Cardiac septum (tissue), 1 donor: ENCODE data around the gene EMC8. TPM values are rescaled to one million over a fixed set of nuclear protein-coding genes. Genes with fewer than 3 reads are reported as not detected.

ENCODE experiments used
- DNase-seq: peaks from one replicate; pipeline ENCODE4 v3.0.0-alpha.2; 2020; ENCODE audit warnings: low spot score
- intact Hi-C: fragments of 100-400 bp; cut with DNase I; formaldehyde crosslinking; loops from one replicate; pipeline ENCODE4 v1.14.0; 2022
- total RNA-seq: library from RNA; stranded (reverse); fragmentation: NEBNext Ultra II Directional; extraction: Animal tissue kit (Norgen Biotek cat#: 25700); gene quantifications from one replicate; pipeline ENCODE4 v1.2.1, GENCODE V29; 2021
- donor health status: DM: no; HTN: no; CAD: no.

Gene EMC8
- total RNA-seq, 1 donor from 2014 or later, result 20.3 TPM

DNA sequence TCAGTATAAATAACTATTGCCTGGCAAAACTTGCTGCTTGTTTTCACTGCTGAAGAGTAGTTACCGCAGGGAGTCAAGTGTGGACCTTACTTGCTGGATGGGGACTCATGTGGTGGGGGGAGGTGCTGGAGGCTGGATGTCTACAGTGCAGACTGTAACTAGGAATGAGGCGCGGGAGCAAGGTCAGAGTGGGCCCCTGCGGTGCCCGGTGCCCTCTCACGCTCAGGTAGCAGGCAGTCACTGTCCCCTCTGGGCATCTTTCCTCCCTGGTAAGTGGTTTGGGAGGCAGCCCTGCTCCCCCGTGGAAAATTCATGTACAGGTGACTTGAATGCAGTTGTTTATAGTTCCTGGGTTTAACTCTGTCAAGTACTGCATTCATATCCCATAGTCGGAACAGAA is 4.6 kb downstream of the EMC8 start:
- DNase-seq, result no peak
- intact Hi-C loops, result no loop called here

DNA sequence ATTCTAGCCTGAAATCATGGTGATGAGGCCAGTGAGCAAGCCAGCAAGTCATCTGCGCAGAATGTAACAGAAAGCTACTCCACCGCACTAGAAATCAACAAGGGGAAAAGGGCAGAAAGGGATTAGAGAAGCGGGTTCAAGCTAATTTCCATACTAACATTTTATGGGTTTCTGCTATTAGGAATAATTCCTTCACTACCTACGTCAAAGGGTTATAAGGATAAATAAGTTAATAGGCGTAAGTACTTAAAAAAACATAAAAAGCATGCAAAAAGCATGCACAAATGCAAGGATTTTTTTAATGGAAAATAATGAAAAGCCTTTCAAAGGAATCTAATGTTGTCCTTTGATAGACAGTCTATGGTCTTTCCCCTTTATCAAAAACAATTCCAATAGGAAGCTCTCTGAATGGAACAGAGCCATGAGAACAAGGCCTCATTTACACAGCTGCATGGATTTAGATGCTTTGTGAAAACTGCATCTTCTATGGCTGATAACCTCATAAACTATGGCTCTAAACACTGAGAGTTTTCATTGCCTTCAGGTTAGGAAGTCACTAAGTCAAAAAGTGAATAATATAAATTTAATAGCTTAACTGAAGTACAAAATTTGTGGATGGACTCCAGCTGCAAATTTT is 5.6 kb downstream of the EMC8 start:
- intact Hi-C loops, result no loop called here
- DNase-seq, result no peak

DNA sequence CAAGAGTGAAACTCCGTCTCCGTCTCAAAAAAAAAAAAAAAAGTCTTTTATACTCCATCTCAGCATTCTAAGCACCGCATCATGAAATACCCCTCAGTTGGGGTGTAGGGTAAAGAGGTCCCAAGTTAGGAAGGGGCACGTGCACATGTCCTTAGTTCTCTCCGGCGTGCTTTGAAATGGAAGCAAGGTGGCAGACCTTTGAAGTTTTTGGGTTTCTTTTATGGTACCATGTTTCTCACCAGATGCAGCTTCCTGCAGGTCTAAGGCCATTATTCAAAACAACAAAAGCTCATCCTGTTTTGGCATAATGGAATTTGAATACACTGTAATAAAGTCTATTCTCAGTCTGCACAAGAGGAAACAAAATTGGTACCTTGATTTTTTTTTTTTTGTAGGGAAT is 9.6 kb downstream of the EMC8 start:
- intact Hi-C loops, result no loop called here
- DNase-seq, result no peak

DNA sequence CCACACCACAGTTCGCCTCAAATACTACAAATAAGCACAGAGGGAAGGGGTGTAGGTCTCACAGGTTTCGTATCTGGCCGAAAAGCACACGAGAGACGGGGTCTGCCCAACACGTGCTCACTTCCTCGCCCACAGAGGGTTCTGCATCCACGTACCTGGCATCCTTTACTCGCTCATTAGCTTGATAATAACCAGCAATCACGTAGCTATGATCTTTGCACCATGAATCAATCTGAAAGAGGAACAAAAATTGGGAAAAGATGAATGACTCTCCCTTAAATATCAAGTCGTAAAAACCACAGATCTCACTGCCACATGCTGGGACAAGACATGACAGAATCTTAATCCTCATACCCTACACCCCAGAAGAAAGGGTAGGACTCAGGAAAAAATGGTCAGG is 10.5 kb downstream of the EMC8 start:
- no peak for DNase-seq
- intact Hi-C loops, result no loop called here

DNA sequence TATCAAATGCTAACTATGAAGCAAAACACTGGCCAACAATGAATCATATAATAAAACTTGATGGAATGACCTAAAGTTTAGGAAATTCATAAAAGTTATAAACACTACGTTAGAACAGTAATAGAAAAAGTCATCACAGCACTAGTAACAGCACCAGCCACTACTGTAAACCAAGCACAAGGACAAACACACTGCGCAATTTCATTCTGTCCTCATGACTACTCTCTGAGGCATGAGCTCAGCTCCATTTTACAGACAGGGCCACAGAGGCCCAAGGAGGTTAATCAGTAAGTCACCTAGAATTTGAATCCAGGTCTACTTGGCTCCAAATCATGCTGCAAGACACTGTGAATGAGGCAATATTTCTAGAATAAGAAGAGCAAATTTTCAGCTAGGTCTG is 13.4 kb downstream of the EMC8 start:
- no peak for DNase-seq
- intact Hi-C loops, result no loop called here

DNA sequence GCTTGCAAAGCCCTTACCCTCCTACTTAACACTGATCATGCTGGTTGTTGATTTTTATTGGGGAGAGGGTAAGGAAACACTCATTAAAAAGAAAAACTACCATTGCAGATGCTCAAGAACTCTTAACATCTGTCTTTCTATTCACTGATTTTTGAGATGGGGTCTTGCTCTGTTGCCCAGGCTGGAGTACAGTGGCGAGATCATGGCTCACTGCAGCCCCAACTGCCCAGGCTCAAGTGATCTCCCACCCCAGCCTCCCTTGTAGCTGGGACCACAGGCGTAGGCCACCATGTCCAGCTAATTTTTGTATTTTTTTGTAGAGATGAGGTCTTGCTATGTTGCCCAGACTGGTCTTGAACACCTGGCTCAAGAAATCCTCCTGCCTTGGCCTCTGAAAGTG is 14.5 kb downstream of the EMC8 start:
- no peak for DNase-seq
- intact Hi-C loops, result no loop called here

DNA sequence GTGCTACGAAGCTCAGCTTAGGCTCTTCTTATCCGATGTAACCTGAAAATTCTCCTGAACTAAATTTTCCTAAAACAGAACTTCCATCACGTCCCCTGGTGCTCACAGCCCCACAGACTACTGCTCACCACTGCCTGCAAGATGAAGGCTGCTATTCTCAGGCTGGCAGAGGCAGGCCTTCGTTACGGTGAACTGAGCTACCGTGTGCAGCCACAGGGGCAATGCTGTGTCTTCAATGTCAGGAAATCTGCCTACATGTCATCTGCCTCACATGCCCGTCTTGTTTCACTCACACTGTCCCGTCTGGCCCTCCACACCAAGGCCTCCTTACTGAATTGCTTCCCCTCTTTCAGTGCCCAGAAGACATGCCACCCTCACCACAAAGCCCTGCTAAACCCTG is 15.9 kb downstream of the EMC8 start:
- intact Hi-C loops, result no loop called here

DNA sequence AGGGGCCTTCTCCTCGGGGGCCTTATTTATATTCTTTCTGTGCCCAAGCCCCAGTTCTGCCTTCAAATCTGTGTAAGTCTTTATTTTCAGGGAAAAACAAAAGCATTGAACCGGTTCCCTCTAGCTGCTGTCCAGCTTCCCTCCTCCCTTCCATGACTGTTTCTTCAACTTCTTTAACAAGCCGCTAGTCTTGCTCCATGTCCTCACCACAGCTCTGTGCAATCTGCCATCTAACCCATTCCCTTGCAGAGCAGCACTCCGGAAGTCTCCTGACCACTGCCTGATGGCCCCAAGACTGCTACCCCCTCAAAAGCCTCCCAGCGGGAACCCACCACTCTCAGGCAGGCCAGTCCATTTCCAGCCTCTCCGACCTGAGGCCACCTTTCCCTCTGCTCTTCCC is 16.9 kb downstream of the EMC8 start:
- intact Hi-C loops, result no loop called here
- no peak for DNase-seq

More for the DNA sequence above, 15.9 kb downstream of the EMC8 start:
- DNase-seq, result no peak

DNA sequence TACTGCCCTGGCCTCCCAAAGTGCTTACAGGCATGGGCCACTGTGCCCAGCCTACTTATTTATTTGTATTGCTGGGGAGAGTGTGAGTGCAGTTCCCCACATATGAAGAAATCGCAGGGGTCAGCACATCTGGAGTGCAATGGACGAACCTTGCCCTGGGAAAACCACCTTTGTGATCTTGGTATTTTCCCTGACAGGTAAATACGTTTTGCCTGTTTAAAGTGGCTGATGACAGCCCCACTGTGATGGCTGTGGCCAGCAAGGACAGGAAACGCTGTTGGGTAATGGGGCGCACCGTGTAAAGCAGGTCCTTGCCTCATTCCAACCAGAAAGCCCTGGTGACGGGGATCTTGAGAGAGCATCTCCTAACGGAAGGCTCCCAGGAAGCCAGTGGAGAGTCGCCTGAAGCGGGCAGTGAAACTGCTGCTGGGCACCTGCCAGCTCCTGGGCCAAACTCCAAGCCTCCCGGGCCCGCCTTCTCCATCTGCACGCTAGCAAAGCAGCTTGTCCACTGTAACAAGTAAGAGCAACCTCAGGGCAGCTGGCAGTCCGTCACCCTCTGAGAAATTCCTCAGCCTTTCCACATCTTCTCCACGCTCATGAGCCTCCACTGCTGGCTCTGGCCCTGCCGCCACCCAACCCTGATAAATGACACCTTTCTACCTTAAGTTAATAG is 17.5 kb downstream of the EMC8 start:
- intact Hi-C loops, result no loop called here
- DNase-seq, result no peak

DNA sequence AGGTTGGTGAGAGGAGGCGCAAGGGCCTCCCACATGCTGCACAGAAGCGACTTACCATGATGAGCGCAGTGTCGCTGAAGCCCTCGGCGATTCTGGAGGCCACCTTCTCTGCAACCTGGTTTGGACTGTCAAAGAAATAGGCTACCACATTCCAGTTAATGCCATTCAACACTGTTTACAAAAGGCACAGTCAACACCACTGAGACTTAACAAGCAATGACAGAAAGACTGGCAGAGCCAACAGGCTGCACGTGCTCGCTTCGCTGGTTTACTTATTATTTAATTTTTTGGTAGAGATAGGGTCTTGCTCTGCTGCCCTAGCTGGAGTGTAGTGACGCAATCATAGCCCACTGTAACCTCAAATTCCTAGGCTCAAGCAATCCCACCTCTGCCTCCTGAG is 18.2 kb downstream of the EMC8 start:
- intact Hi-C loops, result no loop called here
- no peak for DNase-seq

DNA sequence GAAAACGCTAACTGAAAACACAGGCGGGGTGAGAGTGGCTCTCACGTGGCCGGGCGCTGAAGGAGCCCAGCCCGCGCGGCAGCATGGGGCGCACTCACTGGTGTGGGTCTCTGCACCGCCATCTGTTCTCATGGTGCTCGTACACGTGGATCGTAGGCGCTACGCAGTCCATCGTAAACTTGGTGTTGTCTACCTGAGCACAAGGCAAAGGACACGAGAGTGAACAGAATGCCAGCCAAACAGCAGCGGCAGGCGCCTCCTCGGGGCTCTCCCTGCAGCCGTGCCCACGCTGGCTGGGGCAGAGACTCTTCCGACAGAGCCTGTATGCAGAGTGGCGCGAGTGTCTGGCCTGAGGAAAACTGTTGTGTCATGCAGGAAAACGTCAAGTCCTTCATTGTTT is 19.1 kb downstream of the EMC8 start:
- no peak for DNase-seq
- intact Hi-C loops, result no loop called here

DNA sequence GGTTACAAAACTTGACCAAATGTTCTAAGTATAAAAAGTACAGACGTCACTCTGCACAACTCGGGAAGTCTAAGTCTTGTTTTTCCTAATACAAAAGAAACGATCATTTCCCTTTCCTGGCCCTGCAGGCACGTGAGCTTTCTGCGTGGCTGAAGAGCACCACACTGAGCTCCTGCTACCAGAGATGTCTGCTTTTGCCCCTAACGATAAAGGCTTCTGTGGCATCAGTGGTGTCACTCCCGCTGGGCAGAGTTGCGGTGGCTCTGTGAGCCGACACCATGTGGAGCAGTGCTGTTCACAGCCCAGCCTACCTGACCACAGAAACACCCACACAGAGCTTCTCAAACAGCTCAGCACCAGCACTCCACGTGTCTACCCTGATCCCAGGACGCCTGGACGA is 20.5 kb downstream of the EMC8 start:
- no peak for DNase-seq
- intact Hi-C loops, result no loop called here

DNA sequence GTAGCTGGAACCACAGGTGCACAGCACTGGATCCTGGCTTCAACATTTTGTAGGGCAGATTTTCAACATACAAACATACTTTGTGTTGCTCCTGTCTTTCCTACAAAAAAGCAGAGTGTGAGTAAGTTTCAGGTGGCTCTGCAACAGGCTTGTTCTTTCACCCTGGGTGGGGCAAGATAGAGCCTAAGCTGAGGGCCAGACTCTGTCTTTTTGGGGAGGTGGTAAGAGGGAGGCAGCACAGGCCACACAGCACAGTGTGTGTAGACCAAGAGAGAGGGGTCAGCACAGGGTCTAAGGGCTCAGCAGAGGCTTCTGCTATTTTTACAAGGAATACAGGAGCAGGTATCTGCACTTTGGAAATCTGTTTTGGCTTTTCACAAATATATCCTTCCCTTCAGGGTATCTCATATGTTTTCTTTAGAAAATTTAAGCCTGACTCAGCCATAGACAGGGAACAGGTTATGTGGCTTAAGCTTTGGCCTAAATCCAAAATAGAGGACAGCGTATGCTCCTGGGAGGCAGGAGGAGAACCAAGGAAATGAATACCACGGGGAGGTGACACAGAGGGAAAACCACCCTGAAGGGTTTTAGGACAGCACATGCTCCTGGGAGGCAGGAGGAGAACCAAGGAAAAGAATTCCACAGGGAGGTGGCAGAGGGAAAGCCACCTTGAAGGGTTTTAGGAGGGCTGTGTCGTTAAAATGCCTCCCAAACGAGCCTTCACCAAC is 21.6 kb downstream of the EMC8 start:
- DNase-seq, result no peak
- intact Hi-C loops, result no loop called here

DNA sequence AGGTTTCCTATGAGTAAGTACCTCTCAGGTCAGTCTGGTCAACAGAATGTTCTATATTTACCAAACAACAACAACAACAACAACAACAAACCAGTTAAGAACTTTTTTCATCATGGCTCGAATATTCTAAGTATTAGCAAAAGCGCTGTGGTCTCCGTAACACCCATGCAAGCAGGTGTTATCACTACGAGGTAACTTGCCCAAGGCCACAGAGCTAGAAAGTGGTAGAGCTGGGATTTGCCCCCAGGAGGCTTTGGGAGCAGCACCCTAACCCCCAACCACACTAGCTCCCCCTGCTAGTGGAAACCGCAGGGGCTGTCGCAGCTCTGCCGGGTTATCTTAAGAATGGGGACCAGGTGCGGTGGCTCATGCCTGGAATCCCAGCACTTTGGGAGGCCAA is 24.5 kb downstream of the EMC8 start:
- intact Hi-C loops, result no loop called here
- DNase-seq, result no peak

DNA sequence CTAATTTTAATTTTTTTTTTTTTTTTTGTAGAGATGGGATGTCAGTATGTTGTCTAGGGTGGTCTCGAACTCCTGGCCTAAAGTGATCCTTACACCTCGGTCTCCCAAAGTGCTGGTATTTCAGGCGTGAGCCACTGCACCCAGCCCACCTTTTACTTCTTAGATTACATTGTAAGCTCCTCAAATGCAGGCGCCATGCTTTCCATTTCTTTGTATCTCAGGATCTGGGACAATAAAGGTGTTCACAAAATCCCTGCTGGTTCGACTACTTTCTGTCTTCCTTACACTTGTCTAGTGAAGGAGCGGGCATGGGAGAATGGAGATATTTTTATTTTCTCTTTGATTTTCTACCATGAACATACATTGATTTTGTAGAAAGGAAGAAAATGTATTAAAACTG is 25.2 kb downstream of the EMC8 start:
- intact Hi-C loops, result no loop called here
- no peak for DNase-seq

DNA sequence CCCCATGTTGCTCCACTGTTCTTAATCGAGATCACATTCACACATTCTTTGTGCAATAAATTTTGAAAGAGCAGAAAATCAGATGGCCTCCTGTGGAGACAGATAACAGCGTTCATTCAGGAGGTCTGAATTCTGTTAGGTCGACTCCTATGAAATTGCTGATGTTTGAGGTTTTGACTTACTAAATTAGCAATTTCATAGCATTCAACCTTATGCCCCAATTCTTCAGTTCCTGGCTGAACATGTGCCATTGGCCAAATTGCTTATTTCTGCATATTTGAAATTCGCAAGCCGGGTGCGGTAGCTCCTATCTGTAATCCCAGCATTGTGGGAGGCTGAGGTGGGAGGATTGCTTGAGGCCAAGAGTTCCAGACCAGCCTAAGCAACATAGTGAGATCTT is 26.3 kb downstream of the EMC8 start:
- intact Hi-C loops, result no loop called here
- no peak for DNase-seq

DNA sequence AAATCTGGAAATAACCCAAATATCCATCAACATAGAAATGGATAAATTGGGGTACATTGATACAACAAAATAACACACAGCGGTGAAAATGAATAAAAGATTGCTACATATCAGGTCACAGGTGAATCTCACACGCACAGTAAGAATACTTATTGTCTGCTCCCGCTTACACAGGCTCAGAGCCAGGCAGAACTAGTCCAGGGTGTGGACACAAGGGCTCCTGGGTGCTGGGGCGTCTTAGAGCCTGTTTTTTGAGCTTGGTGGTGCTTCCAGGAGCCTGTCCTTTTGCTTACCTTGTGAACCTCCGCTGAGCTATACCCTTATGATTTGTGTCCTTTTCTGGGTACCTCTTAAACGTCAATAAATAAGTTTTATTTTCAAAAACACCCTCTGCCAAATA is 28.6 kb downstream of the EMC8 start:
- intact Hi-C loops, result no loop called here
- DNase-seq, result no peak

DNA sequence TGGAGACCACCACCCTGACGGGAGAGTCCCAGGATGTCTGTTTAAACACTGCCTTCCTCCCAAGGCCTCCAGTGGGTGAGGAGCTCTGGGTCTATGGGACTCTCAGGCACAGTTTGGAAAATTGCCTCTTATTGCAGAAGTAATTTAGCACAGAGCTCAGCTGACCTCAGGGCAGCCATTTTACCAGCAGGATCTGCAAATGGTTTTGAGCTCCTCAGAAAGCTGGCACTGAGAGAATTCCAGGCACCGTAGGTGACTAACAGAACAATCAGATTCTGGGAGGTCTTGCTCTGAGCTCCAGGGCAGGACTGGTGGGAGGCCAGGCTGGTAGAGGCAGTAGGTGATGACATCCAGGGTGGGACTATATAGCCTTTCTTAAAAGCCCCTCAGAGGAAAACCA is 31.1 kb downstream of the EMC8 start:
- intact Hi-C loops, result no loop called here
- DNase-seq, result no peak

DNA sequence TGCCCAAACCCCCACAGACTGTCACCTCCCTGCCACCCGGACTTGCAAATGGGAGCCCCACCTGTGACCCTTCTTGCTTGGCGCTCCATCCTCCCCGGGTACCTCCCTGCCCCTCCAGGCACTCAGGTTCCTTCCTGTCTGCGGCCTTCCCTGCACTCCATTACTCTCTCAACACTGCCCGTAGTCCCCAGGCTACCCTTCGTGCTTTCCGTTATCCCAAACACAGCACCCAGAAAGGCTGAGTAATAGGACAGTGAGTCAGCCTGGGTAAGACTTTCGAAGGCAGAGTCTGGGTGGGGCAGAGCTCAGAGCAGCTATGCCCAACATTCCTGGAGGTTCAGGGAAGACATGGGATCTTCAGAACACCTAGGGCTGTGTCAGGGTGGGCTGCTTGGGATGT is 31.8 kb downstream of the EMC8 start:
- intact Hi-C loops, result no loop called here
- no peak for DNase-seq

DNA sequence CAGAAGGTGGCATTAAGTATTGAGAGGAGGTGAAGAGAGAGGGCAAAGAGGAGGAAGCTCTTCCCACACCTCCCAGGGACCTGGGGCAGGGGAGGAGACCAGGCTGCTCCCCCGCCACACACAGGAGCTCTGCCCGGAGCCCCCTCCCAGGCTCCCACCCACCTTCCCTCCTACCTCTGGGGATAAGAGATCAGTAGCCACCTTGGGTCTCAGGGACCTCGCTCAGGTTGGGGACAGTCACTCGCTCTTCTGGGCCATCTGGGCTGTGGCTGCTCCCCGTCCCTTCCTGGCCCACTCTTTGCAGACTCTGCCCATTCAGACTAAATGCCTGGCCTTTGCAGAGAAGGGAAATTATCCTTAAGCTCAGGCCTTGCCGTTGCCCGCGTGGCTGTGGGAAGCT is 33.6 kb downstream of the EMC8 start:
- intact Hi-C loops, result no loop called here

DNA sequence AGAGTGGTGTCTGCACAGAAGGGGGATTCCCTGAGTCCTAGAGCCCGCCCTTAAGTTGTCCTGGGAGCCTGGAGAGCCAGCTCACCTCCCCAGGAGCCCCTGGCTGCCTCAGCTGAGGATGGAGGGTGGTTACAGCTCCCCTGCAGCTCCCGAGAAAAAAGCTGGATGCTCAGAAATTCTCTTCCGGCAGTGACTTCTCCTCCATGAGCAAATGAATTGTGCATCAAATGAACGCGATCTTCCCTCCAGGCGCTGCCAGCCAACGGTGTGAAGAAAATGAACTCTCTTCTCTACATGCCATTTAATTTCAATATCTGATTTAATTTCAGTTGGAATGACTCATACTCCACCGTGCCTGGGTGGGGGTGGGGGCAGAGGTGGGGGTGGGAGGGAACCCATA is 34.1 kb downstream of the EMC8 start:
- no peak for DNase-seq
- intact Hi-C loops, result no loop called here

More for the DNA sequence above, 33.6 kb downstream of the EMC8 start:
- DNase-seq, result no peak
